GM19238 (cell line): ENCODE results near the gene MB.
"Not testable (repeated sequence)": the region's sequence is repeated elsewhere in the genome, so short reads cannot be mapped to it uniquely, and the experiment has no call there.

ENCODE experiments used
- DNase-seq: peaks from one replicate; pipeline ENCODE4 v3.0.0; 2011; ENCODE audit warnings: low spot score; ENCODE audit not compliant: insufficient read length

MB gene

DNA sequence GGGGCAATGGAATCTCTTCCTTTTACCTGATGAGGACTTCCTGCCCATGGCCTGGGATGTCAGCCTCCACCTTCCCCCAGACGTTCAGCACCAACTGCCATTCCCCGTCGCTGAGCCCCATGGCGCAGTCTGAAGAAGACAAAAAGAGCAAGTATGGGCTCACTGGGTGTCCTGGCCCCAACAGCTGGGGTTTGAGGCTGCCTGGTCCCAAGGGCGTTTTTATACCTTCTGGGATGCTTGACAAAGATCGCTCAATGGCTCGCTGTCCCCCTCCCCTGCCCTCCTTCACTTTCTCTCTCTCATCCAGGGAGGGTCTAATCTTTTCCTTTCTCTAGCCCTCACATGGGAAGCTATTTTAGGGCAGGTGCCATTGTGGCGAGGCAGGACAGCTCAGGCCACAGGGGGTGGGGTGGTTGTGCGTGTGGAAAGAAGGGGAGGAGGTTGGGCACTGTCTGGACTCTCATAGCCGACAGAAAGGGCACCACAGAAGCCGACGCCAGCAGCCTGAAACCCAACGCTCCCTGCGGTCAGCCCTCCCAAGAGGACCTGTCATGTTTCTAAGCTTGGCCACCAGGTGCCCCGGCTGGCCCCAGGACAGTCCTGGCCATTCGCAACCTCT is at the start of gene MB:
Gene MB (minus strand): TSS at position 193 of the 619 bp plus-strand sequence. CDS start 72 bp downstream, at position 121.
- DNase-seq, result no peak

DNA sequence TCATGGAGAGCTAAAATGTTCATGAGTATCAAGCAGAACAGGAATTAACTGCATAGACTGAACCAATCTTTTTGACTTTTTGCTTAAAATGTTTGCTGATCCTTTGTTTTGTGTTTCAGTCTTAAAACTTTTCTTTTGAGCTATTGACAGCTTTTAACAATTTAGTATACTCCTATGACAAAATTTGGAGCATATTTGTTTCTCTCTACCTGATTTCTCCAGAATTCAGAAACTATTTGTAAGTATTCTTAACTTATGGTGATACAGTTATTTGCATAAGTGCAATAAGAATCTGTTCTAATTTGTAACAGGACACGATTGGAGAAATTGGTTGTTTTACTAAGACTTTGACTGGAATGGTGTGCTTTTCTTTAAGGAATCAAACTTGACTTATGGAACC is 49.6 kb upstream of the MB start:
- not testable (repeated sequence) for DNase-seq

DNA sequence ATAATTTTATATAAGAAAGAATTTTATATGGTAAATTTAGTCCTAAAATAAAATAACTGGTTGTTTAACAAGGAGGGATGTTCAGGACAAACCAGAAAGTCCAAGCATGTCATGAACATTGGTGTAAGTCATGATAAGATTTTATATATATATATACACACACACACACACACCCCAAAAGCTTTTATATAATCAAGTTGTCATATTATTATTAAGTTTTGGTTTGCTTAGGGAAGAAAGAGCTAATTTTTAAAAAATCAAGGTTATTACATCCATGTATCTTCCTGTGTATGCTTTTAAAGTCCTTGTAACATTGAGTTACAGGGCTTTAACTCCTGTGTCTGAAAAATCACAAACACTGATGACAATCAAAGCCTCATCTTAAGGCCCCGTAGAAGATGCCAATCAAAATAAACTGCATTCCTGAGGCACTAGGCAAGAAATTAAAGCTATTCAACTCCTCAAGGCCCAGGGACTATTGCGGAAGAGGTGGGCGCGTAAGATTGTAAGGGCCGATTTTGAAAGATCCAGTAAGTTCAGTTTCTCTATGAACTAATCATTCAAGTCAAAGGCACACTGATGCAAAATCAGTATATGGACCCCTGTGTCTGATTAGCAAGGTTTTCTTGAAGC is 47.9 kb upstream of the MB start:
- no peak for DNase-seq

DNA sequence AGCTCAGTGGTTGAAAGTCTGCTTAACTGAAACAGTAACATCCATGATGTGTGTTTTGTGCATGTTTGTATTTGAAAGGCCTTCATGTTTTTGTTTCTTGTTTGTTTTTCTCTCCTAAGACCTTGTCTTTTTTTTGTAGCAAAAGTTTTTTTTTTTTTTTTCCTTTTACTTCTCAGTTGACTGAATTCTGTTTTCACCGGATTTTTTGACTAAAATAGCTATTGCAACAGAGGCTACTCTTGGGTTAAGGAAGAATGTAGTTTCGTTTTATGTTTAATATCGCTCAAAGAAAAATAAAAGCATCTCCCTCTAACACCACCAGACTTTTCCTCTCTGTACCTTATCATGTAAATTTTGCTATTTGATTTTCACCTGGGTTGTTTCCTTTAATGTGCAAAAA is 46.2 kb upstream of the MB start:
- no peak for DNase-seq

DNA sequence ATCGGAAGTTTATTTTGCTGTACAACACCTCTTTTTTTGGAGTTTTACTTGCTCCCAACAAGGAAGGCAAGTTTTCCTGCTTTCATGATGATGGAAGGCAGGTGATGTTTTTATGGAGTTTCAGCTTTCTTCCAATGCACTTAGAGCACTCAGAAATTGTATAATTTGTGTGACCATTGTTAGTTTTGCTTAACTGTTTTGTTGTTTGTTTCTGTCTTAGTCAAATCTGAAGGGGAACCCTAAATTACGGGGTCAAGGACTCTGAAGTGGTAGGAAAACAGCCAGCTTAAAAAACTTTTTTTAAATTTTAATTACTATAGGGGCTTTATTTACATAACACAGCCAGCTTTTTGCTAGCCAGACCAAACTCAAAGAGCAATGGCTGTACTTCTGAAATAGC is 45.8 kb upstream of the MB start:
- DNase-seq, result no peak

DNA sequence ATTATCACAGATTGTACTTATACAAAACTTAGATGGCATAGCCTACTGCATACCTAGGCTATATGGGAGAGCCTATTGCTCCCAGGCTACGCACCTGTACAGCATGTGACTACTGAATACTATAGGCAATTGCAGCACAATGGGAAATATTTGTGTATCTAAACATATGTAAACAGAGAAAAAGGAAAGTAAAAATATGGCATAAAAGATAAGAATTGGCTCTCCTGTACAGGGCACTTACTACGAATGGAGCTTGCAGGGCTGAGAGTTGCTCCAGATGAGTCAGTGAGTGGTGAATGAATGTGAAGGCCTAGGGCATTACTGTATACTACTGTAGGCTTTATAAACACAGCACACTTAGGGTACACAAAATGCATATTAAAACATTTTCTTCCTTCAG is 44.3 kb upstream of the MB start:
- DNase-seq, result no peak

DNA sequence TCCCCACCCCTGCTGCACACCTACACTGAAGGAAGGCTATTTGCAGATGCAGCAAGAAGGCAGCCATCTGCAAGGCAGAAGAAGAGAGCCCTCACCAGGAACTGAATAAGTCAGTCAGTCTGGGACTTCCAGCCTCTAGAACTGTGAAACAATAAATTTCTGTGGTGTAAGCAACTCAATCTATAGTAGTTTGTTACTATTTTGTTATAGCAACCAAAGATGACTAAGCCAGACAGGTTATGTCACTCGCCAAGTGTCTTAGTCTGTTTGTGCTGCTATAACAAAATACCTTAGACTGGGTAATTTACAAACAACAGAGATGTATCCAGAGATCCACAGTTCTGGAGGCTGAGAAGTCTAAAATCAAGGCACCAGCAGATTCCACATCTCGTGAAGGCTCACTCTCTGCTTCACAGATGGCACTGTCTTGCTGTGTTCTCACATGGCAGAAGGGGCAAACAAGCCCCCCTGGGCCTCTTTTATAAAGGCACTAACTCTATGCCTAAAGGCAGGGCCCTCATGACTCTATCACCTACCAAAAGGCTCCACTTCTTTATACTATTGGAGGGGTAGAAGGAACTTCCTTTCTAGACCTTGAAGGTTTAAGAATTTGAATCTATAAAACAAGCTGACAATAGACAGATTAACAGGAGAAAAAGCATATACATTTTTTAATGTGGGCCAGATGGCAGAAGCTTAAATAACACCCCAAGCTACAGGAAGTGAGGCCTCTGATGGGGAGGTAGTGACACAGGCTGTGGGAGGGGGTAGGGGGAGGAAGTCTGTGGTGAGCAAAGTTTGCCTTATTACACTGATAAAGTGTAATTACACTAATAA is 43.4 kb upstream of the MB start:
- no peak for DNase-seq

DNA sequence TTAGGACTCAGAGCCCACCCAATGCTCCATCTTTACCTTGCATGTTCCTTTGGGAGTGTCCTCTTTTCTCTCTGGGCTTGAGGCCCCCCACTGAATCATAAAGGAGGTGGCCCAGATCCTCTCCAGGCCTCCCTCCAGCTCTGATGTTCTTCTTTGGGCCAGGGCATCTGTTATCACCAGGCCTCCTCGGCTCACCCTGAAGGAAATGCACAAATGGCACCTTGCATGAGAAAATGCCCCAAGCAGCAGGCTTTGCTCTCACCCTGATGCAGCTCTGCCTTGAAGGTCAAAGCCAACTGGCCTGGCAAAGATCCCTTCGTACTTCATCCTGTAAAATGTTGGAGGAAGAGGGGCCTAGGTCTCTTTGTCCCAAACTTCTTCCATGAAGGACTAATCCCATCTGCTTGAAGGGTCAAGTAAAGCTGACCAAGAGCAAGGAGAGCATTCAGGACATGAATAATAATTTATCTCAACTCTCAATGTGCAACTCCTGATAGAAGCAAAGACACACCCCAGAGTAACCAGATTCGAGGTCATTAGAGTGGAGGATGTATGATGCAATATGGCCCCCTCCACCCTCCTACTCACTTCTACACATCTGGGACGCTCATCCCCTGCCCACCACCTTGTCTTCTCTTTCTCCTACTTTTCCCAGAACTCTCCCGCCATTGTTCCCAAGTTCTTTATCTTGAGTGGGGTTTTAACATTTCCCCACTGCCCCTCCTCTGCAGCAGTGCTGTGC is 40.6 kb upstream of the MB start:
- no peak for DNase-seq

DNA sequence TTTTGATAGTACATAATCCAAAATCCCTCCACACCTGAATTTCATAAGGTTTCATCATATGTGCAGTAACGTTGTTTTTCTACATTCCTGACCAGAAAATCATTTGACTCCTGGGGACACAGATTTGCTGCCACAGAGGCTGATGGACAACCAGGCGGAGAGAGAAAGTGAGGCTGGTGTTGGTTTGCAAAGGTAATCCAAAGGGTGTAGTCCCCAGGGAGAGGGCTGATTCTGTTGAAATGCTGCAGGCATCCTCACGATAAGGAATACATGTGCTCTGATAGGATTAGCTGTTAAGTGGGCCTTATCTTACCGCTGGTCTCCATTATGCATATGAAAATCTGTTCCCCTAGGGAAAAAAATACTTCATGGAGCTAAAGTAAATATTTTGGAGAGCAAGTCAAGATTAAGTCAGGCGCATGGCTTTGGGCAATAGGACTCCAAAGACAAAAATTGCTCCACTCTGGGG is 39.2 kb upstream of the MB start:
- no peak for DNase-seq

DNA sequence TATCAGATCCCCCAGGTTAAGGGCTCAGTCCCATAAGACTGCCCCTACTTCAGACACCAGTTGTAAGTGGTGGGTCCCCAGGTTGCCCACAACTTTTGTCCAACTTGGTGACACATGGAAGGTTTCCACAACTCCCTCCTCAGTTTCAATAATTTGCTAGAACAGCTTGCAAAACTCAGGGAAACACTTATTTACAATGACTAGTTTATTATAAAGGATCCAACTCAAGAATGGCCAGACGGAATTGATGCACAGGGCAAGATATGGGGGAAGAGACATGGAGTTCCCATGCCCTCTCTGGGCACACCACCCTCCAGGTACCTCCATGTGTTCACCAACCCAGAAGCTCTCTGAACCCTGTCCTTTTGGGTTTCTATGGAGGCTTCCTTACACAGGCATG is 36.7 kb upstream of the MB start:
- no peak for DNase-seq

DNA sequence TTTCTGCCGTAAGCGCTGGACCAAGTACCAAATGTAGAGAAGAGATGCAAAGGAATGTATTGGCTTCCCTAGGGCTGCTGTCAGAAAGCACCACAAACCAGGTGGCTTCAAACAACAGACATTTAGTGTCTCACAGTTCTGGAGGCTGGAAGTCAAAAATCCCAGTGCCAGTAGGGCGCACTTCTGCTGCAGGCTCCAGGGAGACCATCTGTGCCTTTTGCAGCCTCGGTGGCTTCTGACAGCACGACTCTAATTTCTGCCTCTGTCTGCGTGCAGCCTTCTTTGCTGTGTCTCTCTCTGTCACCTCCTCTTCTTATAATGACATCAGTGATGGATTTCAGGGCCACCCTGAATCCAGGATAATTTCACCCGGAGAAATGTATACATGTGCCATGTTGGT is 34.0 kb upstream of the MB start:
- DNase-seq, result no peak

DNA sequence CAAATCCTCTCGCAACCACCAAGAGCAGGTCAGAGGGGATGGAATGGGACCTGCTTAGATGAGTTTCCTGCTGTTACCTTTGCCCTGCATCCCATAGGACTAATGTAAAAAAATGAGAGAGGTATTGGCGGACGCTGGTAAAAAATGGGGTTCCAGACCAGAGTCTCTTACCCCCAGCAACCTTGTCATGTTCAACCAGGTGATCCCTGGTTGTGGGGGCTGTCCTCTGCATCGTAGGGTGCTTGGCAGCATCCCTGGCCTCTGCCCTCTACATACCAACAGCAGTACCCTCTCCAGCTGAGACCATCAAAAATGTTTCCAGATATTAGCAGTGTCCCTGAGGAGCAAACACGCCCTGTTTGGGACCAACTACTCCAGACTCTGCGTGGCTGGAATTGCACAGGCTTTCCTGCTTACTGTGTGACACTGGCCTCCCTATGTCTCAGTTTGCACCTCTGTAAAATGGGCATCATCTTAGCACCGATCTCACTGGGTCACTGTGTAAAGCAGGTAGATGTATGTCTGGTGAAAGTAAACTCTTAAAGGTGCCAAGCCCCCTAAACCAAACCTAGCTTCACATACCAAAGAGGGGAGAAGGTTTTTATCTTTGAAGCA is 32.6 kb upstream of the MB start:
- DNase-seq, result no peak

DNA sequence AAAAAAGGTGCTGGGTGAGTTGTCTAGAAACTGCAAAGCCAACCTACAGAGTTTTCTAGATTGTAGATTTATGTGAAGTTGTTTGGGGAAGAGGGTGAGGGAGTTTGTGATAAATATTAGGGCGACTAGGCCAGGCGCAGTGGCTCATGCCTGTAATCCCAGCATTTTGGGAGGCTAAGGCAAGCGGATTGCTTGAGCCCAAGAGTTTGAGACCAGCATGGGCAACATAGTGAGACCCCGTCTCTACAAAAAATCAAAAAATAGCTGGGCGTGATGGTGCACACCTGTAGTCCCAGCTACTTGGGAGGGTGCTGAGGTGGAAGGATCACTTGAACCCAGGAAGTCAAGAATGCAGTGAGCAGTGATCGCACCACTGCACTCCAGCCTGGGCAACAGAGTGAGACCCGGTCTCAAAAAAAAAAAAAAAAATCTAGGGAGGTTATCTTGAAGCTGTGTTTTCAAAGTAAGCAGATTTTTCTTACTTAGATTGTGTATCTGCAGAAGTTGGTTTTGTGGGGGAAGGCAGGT is 32.0 kb upstream of the MB start:
- DNase-seq, result no peak

DNA sequence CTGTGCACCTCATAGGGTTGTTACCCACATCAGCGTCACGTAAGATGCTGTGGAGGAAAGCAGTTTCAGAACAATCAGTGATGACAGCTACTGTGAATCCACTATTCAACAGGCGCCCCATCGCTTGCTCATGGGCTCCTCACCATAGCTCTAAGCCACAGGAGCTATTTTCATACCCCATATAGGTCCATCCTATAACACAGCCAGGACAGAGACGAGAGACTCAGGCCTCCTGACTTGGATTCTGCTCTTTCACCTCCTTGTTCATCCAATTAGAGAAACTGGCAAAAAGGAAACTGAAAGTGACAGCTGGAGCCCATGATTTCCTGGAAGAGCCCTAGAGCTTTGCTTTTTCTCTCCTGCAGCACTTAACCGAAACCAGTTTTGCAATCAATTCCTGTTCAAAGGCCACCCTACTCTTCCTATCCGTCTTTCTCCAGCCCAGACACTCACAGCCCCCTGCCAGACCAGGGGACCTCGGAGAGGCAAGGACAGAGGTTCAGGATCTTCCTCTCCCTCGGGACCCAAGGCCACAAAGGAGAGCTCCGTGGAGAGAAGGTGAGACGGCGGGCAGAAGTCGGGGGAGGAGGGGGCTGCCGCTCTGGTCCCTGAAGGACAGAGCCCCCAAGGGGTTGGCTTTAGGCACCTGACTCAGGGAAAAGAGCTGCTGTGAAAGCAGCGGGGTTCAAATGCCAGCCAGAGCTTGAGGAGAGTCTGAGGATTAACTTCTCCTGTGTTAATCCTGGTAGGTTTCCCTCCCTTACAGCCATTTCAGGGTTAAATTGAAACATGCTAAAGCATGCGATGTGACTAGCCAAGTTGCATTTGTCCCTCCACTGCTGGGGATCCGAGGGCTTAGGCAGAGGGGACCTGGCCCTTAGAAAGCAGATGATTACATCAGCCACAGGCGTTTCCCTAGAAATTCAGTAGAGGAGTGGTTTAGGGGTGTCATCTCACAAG is 31.2 kb upstream of the MB start, which contains the start of gene APOL6:
Gene APOL6 (plus strand): TSS at position 381 of the 960 bp plus-strand sequence. CDS start 7,980 bp downstream, outside the sequence.
- peak; percentile 53 for DNase-seq

DNA sequence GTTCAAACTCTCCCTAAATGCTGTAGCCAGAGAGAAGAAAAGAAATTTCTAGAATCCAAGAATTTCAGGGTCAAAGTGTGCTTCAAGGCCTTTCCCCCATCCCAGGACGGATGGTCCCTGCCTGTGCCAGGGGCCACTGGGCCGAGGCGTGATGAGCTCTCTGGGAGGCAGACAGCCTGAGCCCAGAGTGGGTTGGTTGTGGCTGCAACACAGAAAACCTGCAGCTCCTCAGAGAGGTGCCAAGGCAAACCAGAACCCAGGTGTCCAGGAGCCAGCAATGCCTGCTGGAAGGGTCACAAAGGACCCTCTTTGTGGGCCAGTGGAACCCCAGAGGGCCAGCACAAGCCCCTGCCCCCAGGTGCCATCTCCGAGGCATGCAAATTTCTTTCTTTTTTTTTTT is 28.5 kb upstream of the MB start:
- DNase-seq, result no peak

DNA sequence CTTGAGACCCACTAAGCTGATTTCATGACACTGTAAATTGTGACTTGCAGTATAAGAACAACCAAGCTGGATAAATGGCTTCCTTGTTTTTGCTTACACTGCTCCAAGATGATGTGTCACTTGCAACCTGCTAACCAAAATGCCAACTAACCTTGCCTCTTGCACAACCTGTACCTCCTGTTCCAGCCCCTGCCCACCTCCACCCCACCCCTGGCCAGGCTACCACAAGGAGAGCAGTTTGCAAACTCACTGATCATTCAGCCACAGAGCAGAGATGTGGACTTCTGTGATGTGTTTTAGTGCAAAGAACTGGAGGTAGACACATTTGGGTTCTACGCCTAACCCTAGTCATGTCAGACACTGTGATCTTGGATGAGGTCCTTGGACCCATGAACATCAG is 26.9 kb upstream of the MB start:
- no peak for DNase-seq

DNA sequence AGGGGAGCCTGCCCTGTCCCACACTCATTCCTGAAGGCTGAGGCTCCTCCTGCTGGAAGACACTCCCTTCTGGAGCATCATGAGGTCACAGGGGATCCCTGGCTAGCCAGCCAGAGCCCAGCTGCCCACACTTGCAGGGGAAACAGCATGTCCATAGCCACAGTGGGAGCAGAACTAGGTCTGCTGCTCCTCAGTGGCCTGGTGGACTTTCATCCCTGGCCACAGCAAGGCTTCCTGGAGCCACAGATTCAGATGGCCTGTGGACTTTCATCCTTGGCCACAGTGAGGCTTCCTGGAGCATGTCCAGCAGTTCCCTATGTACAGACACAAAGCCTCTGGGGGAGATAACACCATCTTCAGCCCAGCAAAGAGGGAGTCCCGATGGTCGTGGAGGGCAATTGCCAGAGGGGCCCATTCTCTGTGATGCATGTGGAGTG is 25.2 kb upstream of the MB start:
- DNase-seq, result no peak

DNA sequence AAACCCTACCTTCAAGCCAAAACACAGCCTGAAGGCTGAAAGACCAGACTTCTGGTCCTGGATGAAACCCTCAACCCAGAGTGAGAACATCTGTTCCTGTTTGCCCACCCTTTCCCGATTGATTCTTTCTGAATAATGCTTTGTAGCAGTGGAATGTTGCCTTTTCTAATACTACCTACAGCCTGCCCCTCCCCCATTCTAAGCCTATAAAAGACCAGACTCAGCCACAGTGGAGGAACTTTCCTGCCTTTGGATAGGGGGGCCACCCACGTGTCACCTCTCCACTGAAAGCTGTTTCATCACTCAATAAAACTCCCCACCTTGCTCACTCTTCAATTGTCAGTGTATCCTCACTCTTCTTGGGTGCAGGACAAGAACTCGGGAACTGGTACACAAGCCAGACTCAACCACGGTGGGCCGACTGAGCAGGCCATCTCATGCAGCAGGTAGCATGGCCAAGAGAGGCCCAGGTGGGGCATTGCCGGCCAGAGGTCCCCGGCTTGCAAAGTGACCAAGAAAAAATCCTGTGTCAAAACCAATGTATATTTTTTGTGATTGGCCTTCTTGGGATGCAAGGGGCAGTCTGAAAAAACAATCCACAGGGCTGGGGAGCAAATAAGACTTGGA is 24.5 kb upstream of the MB start:
- no peak for DNase-seq

DNA sequence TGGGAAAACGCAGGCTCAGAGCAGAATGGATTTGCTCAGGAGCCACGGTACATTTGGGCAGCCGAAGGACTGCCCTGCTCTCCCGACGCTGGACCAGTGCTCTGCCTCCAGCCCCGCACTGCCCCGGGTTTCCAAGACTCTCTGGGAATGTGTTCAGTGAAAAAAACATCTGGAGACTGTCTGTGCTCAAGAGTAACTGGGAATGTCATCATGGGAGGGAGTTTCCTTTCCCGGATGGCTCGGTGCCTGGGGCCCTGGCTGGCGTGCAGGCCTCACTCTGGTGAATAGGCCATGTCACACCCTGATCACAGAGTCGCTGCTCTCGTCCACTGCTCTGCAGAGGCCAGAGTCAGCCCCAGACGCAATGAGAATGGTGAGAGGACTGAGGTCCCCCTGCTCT is 21.3 kb upstream of the MB start:
- no peak for DNase-seq
